ENCODE data around the gene TAS1R3.

- TF ChIP-seq ZNF232 (CRISPR knock-in tag; IDR thresholded peaks at IDR 0.05) (no peak), CTCF (IDR thresholded peaks at IDR 0.05) (no peak), CREB1 (CRISPR knock-in tag; IDR thresholded peaks at IDR 0.05) (no peak), FOXP1 (CRISPR knock-in tag; IDR thresholded peaks at IDR 0.05; ENCODE audit: borderline replicate concordance) (no peak), PRDM15 (CRISPR knock-in tag; IDR thresholded peaks at IDR 0.05) (no peak), ZBTB43 (CRISPR knock-in tag; IDR thresholded peaks at IDR 0.05) (no peak), HMGXB4 (CRISPR knock-in tag; IDR thresholded peaks at IDR 0.05) (no peak), NR3C1 (CRISPR knock-in tag; conservative IDR thresholded peaks at IDR 0.05; ENCODE audit: low read depth) (no peak), MAX (CRISPR knock-in tag; IDR thresholded peaks at IDR 0.05) (no peak), FOXK1 (CRISPR knock-in tag; IDR thresholded peaks at IDR 0.05) (no peak), E2F1 (CRISPR knock-in tag; IDR thresholded peaks at IDR 0.05) (no peak), TEAD4 (CRISPR knock-in tag; IDR thresholded peaks at IDR 0.05) (no peak), USF2 (CRISPR knock-in tag; IDR thresholded peaks at IDR 0.05) (no peak)
These were observed 1.1 kb downstream of the TAS1R3 start for GRCh38 chr1:1332031-1332755.

Data from WTC11 (cell line).